Muscle of back (tissue), 11 donors: ENCODE measurements around the gene RBM10. TPM values are rescaled to one million over a fixed set of nuclear protein-coding genes. Genes with fewer than 3 reads are reported as not detected.

Source experiments
- DNase-seq, 3 donors: peaks; one replicate each; pipeline versions ENCODE4 v3.0.0 to v3.0.0-alpha.2; 2013
- polyA plus RNA-seq, 10 donors: library from polyadenylated mRNA; unstranded; fragments of 120-200 nt; gene quantifications; one replicate each; pipeline ENCODE4 v1.2.1, GENCODE V29; 2013; ENCODE audit not compliant: insufficient read length in 10 of 10

RBM10 gene
- polyA plus RNA-seq, 10 donors = 28.6 to 43.4 (median 34.4) TPM

- no peak for DNase-seq
Observed at GRCh38 chrX:47194194-47194787, 49.3 kb downstream of the RBM10 start.

GRCh38 chrX:47196098-47196497 is 51.1 kb downstream of the RBM10 start:
- DNase-seq = no peak

DNA sequence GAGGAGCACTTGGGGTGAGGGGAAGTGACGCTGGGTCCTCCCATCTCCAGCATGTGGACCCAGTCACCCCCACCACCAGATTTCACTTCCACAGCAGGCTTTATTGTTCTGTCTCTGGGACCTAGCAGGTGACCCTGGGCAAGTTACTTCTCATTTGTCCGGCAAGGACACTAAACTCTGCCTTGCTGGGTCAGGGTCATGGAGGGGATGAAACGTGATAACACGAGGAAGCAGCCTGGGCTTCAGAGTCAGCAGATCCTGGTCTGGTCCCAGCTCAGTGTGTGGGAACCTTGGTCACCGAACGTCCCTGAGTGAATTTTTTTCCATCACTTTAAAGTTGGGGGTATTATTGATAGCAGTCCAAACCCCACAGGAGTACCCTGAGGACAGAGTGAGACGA is 52.5 kb downstream of the RBM10 start:
- no peak for DNase-seq

- no peak for DNase-seq
Observed at GRCh38 chrX:47198026-47198686, 53.1 kb downstream of the RBM10 start.

GRCh38 chrX:47198687-47199080 is 53.7 kb downstream of the RBM10 start:
- no peak for DNase-seq

- no peak for DNase-seq
Observed at GRCh38 chrX:47199286-47199685, 54.3 kb downstream of the RBM10 start.

GRCh38 chrX:47200385-47201150 is 55.5 kb downstream of the RBM10 start:
- DNase-seq = peak in 1 of 3 donors; percentile 34

DNA sequence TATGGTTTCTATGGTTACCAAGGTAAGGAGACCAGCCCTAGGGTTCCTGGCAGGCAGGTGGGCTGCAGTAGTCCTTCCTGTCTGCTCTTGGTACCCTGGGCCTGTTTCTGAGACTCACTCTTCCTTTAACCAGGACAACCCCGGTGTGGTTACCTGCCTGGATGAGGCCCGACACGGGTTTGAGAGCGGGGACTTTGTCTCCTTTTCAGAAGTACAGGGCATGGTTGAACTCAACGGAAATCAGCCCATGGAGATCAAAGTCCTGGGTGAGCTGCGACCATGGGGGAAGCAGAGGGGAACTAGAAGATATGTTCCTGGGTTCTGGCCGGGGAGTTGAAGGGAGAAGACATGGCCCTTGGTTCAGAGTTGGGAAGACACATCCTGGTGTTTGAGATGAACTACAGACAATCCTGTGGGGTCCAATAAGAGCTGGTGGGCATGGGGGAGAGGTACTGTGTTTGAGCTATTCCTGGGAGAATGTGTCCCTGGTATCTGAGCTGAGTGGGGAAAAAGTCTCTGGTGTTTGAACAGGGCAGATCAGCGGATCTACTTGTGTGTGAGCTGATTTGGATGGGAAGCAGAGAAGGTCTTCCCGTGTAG is 56.4 kb downstream of the RBM10 start:
- no peak for DNase-seq

DNA sequence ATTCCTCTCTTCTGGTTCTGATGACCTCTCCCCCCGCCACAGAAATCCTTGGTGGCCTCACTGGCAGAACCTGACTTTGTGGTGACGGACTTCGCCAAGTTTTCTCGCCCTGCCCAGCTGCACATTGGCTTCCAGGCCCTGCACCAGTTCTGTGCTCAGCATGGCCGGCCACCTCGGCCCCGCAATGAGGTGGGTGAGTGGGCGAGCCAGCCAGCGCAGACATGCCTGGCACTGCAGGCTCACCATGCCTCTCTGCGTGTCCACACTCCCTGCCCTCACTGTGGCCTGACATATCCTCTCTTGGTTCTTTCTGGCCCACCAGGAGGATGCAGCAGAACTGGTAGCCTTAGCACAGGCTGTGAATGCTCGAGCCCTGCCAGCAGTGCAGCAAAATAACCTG is 57.3 kb downstream of the RBM10 start:
- no peak for DNase-seq

- no peak for DNase-seq
Observed at GRCh38 chrX:47202877-47203276, 57.9 kb downstream of the RBM10 start.

DNA sequence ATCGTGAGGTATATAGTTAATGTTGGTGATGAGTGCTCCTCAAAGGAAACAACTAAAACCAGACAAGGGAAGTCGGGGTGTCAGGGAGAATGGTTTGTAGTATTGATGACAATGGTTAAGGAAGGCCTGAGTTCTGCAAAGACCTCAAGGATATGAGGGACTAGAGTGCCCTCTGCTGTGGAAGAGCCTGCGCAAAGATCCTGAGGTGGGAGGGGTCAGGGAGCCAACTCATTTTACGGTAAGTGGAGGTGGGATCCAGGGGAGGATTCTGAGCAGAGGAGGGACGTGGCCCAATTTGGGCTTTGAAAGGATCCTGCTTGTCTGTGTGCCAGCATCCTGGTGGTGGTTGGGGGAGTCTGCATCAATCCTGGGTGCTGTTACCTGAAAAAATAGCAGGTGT is 59.9 kb downstream of the RBM10 start:
- no peak for DNase-seq

DNA sequence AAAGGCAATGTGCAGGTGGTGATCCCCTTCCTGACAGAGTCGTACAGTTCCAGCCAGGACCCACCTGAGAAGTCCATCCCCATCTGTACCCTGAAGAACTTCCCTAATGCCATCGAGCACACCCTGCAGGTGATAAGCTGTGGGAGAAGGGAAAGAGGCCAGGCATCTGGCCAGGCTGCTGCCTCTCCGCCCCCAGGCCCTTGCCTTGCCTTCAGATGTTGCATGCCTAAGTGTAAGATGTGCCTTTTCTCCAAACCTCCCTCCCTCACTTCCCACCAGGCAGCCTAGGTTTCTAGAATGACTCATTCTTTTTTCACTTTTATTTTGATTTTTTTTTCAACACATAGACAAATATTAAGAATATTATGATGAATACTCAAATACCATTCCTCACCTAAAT is 61.3 kb downstream of the RBM10 start:
- DNase-seq = no peak

DNA sequence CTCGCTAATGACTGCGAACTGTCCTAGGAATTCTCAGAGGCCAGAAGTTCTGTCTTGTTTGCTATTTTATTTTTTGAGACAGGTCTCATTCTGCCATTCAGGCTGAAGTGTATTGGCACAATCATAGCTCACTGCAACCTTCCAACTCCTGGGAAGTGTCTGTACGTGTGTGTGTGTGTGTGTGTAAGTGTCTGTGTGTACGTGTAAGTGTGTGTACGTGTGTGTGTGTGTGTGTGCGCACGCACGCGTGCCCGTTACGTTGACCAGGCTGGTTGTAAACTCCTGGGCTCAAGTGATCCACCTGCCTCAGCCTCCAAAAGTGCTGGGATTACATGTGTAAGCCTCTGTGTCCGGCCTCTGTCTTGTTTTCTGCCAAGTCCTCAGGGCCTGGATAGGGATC is 63.1 kb downstream of the RBM10 start:
- DNase-seq = no peak

DNA sequence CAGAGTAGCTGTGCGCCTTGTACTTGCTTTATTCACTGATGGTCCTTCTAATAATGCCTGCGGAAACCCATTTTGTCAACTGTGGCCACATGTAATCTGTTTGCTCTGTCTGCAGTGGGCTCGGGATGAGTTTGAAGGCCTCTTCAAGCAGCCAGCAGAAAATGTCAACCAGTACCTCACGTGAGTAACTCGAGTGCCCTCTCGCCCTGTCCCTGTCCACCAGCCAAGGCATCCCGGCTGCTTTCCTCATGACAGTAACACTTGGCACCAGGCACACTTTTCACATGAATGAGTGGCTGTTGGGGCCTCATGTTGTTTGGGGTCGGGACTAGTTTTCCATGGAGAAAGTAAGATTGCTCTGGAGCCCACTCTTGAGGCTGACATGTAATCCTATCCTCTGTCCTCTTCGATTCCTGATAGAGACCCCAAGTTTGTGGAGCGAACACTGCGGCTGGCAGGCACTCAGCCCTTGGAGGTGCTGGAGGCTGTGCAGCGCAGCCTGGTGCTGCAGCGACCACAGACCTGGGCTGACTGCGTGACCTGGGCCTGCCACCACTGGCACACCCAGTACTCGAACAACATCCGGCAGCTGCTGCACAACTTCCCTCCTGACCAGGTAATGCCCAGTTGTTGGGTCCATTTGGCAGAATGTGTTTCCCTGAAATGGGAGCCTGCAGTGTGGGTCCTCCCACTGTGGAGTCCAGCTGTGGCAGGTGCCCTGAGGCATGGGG is 64.7 kb downstream of the RBM10 start:
- no peak for DNase-seq

DNA sequence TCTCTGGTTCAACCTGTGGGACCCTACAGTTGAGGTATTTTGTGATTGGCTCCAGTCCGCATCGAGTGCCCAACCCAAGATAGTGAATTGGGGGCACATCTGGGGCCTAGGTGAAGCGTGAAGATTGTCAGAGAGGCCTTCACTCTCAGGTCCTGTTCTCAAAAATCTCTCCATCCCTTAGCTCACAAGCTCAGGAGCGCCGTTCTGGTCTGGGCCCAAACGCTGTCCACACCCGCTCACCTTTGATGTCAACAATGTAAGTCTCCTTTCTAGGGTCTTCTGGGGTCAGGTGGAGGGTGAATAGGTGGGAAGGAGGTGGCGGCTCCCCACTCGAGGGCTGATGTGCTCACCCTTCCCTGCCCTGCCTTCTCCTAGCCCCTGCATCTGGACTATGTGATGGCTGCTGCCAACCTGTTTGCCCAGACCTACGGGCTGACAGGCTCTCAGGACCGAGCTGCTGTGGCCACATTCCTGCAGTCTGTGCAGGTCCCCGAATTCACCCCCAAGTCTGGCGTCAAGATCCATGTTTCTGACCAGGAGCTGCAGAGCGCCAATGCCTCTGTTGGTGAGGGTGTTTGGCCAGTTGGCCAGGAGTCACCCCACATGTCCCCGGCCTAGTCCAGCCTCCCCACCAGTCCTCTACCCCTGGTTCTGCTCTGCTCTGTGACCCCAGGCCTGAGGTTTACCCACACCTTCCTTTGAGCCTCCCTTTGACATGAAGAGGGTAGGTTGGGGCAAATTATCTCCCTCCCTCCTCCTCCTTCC is 65.8 kb downstream of the RBM10 start:
- DNase-seq = no peak

GRCh38 chrX:47212381-47213293 is 67.6 kb downstream of the RBM10 start:
- no peak for DNase-seq

- DNase-seq = peak in 1 of 3 donors; percentile 12
Observed at GRCh38 chrX:47214435-47215077, 69.5 kb downstream of the RBM10 start.

GRCh38 chrX:47215291-47215900 is 70.4 kb downstream of the RBM10 start:
- DNase-seq = no peak

- no peak for DNase-seq
Observed at GRCh38 chrX:47216393-47216925, 71.4 kb downstream of the RBM10 start.
